Measurements from ENCODE around the gene KAT2A.

GRCh38 chr17:42067371-42068091 is 53.6 kb downstream of the KAT2A start:
- TF ChIP-seq CTCF (IDR thresholded peaks at IDR 0.05): peak; percentile 71 to 90 (median 86)
- no peak for TF ChIP-seq EP300 (IDR thresholded peaks at IDR 0.05)
- no peak for TF ChIP-seq POLR2A (IDR thresholded peaks at IDR 0.05)
